Activated CD4-positive, CD25-positive, alpha-beta regulatory T cell treated with anti-CD3 and anti-CD28 coated beads, Interleukin-2, amount 50 U/mL, for 16 hours (primary cell): Measurements from ENCODE around the gene SDR42E1.
"Not testable (repeated sequence)": the region's sequence is repeated elsewhere in the genome, so short reads cannot be mapped to it uniquely, and the experiment has no call there.

Experiments used
- DNase-seq: peaks from one replicate; pipeline ENCODE4 v3.0.0-alpha.2; 2020; ENCODE audit warnings: low read depth, low spot score

Gene SDR42E1

DNA sequence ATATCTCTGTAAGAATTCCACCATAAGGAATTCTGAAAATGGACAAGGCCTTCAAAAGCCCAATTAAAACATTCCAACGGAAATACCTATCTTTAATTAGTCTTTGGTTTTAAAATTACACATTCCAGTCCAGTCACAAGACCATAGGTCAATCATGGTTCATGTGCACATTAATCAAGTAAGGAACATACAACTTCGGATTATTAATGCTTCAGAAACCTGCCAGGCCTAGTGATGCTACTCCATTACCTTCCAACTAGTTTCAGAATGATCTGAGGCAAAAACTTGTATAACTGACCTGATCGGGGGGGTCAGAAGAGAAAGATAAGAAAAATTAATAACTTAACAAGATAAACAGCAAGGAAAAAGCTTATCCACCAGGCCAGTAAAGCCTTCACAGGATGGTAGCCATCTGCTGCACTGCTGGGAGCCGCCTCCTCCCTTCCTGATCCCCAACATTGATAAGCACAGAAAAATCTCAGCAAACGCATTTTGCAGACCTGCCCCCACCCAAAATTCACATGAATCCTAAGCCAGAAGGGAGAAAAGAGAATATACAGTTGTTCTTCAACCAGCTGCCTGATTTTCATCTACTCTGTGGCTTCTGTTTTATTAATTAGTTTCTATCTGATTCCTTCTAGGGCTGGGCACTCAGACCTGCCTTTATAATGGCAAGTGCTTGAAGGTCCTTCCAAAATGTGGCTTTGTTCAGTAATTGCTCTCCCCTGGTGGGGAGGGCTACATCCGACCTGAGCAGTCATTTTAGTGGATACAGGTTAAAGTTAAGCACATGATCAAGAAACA lies 6.0 kb downstream of the SDR42E1 start:
- no peak for DNase-seq

DNA sequence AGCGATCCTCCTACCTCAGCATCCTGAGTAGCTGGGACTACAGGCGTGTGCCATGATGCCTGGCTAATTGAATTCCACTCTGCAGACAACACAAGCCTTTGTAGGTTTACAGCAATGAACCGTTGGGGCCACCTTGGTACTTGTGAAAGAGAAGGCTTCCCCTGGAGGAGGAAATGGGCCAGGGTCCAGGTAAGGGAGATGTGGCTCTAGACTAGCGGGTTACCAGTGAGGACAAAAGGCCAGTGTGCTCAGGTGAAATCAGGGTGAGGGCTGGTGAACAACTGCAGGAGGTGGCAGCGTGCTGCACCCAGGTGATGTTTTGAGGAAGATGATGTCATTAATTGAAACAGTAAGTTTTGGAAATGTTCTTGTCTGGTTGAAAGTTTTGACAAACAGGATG lies 6.7 kb downstream of the SDR42E1 start:
- no peak for DNase-seq

DNA sequence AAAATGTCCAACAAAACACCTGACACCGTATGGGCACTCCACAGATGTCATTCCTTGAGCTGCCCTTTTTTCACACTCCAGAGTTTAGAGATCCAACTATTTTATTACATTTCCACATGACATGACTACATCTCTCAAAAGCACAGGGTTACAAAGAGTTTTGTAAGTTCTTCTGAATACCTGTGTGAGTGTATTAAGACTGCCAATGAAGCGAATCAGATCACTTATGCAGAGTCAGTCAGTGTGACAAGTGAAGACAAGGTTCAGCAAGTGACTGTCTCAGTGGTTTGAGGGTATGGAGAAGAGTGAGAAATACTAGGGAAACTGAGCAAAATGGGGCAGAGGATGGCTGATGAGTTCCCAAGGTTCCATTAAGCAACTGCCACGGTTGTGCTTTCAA lies 8.4 kb downstream of the SDR42E1 start:
- DNase-seq = no peak

DNA sequence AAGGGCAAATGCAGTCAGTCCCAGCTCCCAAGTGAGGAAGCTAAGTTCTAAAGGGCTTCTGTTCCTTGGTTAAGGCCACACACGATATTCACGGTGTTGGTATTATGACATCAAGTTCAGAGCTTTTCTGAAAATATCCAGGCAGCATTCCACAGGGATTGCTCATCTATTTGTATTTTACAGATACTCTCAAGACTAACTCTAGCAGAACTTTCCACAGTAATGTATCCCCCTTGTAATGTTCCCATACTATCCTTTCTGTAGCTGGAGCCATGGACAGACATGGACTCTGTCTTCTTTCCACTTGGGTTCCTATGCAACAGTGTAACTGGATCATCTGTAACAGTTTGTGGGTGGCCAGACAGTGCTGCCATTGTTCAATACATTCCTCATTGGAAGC lies 13.5 kb downstream of the SDR42E1 start:
- no peak for DNase-seq

DNA sequence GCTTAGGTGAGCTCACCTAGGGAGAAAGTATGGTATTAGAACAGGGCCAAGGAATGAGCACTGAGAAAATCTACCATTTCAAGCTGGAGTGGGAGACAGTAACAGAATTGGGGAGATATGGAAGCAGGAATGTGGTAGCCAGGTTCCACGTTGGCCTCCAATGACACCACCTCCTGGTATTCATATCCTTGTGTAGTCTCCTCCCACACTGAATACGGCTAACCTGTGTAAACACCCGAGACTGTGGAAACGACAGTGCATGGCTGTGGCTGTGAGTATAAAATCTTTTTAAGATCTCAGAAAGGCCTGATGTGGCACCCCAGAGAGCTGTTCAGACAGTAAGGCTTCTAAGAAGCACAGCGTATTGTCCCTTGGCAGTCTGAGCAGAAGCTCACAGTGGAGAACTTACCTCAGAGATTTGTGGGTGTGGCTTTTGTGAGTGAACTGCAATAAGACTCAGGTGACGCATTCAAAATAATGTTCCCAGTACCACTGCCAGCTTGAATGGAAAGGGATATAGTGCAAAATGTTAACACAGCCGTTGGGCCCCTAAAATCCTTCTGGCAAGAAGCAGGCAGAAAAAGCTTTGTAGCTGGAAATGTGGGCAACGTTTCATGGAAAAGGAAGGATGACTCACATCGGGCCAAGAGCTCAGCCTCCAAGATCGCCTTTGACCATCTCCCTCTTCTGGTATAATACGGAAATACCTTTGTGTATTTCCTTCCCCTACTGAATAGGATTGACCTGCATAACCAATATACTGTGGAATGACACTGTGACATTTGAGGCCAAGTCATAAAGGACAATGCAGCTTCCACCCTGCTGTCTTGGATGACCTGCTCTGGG lies 14.4 kb downstream of the SDR42E1 start:
- no peak for DNase-seq

DNA sequence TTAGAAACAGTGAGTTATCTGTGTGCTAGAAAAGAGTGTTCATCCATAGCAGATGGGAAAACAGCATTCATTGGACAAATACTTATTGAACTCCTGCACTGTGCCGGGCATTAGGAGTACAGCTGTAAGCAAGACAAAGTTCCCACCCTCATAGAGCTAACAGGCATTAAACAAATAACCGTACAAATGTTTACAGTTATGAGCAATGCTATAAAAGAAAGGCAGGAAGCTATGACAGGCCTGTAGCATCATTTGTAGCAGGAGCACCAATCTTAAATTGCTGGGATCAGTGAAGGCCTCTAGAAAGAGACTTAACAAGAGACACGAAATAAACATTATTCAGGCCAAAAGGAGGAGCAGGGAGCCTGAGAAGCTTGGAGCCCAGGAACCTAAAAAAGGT lies 15.6 kb downstream of the SDR42E1 start:
- no peak for DNase-seq

DNA sequence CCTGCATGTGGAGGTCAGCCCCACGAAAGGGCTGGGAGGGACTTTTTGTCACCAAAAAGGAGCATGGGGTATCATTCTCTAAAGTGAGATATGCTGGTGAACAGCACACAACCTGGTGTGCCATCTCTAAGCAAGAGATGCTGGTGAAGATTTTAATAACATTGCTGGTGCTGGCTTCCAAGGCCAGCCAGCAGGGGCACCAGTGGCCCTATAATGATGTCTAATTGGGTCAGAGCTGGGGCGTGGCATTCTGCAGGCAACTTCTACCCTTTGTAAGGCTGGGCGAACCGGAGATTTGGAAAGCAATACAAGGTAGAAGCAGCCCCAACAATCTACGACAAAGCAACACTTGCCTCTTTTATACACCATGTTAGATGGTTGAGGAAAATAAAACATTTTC lies 16.8 kb downstream of the SDR42E1 start:
- DNase-seq = no peak

DNA sequence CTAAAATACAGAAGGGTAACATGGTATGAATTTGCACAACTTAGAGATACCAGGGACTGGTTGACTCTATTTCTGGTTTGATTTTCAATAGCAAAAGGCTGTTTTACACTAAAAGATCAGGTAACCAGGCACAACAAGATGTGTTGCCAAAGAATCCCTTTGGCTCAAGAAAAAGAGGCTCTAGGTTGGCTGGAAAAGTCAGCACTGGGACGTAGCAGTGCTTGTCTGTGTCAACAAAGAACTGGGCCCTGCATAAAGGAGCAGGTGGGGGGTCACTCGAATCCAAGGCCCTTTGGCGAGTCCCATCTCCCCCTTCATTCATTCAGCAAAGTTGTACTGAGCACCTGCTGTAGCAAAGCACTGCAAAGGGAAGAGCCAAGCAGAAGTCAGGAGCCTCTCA lies 18.4 kb downstream of the SDR42E1 start:
- no peak for DNase-seq

DNA sequence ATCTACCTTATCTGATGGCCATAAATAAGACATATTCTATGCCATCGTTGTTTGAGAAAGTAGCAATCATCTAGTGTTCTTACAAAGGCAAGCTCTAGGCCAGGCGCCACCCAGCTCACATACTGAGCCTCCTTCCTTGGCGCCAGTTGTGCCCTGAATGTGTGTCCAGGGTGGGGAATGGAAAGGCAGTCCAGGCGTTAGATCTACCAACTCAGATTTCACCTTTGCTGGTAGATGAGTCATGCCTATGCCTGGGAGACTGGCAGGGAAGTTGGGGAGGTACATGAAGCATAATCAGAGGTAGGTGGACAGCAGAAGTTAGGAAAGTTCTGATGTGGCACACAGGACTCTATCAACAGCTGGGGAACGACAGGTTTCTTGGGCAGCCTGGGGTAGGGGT lies 23.6 kb downstream of the SDR42E1 start:
- no peak for DNase-seq

DNA sequence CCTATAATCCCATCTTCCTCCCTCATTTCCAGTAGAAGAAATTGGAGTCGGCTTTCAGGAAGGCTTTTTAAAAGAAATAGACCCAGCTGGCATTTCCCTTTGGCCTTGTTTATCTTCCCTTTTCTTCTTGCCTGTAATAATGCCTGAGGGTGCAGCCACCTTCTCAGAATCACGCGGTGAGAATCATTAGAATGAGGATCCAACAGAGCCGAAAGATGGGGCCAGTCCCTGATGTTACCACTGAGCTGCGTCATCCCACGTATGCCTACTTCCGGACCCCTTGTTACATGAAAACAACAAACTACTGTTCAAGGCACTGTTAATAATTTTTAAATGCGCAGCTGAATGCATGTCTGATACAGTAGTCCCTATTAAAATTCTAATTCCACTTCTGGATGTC lies 24.1 kb downstream of the SDR42E1 start:
- DNase-seq = no peak

DNA sequence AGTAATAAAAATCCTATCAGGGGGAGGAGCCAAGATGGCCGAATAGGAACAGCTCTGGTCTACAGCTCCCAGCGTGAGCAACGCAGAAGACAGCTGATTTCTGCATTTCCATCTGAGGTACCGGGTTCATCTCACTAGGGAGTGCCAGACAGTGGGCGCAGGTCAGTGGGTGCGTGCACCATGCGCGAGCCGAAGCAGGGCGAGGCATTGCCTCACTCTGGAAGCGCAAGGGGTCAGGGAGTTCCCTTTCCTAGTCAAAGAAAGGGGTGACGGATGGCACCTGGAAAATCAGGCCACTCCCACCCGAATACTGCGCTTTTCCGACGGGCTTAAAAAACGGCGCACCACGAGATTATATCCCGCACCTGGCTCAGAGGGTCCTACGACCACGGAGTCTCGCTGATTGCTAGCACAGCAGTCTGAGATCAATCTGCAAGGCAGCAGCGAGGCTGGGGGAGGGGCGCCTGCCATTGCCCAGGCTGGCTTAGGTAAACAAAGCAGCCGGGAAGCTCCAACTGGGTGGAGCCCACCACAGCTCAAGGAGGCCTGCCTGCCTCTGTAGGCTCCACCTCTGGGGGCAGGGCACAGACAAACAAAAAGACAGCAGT lies 33.8 kb downstream of the SDR42E1 start:
- not testable (repeated sequence) for DNase-seq

DNA sequence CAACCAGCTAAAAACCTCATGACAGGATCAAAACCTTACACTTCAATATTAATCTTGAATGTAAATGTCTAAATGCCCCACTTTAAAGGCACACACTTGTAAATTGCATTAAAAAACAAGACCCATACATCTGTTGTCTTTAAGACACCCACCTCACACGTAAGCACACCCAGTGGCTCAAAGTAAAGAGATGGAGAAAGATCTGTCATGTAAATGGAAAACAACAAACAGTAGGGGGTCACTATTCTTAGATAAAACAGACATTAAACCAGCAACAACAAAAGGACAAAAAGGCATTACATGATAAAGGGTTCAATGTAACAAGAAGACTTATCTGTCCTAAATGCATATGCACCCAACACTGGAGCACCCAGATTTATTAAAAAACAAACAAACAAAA lies 35.6 kb downstream of the SDR42E1 start:
- no peak for DNase-seq

DNA sequence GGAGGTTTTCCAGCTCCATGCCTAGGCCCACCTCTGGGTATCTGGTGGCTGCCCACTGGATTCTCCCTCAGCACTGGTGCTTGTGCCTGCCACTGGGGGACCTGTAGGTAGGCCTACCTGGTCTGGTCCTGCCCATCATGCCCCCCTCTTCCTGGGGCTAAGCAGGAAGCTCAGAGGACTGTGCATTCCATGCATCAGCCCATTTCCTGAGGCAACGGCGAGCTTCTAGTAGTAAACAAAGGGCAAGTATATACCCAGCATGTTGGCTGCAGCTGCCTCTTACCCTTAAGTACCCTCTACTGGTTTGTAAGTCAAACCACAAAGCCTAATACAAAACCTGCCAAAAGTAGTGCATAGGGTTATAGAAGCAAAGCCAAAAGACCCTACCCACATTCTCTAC lies 37.5 kb downstream of the SDR42E1 start:
- DNase-seq = no peak

DNA sequence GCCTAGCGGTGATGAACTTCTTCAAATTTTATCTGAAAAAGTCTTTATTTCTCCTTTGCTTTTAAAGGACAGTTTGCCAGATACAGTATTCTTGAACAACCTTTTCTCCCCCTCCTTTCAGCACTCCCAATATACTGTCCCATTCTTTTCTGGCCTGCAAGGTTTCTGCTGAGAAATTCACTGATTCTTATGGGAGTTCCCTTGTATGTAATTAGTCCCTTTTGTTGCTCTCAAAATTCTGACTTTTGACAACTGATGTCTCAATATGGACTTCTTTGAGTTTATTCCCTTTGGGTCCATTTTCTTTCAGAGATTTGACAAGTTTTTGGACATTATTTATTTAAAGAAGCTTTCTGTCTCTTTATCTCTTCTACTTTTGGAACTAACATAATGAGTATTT lies 39.4 kb downstream of the SDR42E1 start:
- no peak for DNase-seq

DNA sequence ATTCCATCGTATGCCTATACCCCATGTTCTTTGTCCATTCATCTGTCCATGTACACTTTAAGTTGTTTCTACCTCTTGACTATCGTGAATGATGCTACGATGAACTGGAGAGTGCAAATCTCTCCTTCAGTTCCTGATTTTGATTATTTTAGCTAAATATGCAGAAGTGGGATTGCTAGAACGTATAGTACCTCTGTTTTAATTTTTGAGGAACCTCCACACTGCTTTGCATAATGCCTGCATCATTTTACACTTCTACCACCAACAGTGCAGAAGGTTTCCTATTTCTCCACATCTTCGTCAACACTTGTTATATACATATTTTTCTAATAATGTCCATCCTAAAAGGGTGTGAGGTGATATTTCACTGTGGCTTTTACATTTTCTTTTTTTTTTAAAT lies 43.9 kb downstream of the SDR42E1 start:
- DNase-seq = no peak

DNA sequence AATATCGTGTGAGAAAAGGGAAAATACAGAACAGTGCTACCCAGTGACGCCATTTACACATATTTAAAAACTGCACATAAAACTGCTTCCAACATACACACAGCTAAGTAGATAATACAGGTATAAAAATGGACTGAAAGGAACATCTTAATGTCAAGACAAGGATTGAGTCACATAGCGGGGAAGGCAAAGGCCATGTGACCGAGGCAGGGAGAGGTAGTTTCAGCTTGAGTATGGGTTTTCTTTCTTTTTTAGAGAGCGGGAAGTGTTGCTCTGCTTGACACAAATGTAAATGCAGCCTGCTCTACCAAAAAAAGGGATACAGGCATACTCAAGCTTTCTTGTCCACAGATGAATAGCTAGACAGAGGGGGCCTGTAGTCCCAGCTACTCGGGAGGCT lies 46.5 kb downstream of the SDR42E1 start:
- no peak for DNase-seq

DNA sequence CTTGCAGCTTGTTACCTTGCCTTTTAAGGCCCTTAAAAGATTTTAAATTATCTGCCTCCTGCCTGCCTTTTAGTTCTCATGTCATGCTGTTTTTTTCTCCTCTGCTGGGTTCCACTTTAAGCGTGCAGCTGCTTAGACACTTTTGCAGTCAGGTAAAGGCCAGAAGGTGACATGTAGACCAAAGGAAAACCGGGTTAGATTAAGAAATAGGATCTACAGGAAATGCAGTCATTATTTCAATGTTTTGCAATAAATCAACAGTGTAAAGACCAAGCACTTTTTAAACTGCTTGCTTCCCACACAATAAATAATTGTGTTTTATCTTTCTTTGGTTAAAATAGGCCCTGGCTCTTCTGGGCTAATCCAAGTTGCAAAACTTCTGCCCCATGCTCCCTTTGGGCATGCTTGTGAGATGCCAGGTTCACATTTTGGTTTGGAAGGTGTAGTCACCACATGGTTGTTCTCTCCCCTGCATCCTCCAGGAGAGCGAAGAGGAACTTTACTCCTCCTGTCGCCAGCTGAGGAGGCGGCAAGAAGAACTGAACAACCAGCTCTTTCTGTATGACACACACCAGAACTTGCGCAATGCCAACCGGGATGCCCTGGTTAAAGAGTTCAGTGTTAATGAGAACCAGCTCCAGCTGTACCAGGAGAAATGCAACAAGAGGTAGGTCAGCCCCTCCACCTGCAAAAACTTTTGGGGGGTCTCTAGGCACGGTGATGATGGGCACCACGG lies 54.9 kb downstream of the SDR42E1 start:
- no peak for DNase-seq

DNA sequence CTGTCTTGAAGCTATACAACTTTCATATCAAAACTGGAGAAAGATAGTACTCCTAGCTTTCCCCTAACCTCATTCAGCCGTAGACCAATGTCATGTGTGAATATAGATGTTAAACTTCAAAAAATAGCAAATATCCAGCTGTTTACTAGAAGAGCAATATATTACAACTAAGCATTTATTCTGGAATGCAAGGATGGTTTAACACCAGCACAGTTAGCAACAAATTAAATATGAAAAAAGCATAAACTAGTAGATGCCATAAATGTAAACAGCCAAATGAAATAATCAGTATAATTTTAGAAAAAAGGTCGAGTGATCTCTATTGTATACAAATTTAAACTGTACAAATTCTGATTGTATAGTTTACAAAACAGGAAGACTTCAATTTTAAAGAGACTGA lies 59.7 kb downstream of the SDR42E1 start:
- no peak for DNase-seq

DNA sequence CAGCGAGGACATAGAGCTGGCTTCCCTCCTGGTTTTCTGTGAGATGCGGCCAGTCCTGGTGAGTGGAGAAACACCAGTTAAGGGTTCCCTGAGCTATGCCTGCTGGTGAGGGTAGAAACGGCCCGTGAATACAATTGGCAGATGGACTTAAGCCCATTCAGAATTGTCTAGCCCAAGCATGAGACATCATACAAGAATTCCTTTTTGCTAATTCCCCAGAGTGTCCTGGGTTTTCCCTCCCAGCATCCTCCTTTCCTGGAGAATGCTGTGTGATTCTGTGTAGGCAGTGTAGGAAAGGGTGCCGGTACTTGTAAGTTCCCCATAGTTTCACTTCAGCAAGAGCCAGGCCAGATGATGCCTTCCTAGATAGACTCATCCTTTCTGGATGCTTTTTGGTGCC lies 65.1 kb downstream of the SDR42E1 start:
- DNase-seq = no peak

DNA sequence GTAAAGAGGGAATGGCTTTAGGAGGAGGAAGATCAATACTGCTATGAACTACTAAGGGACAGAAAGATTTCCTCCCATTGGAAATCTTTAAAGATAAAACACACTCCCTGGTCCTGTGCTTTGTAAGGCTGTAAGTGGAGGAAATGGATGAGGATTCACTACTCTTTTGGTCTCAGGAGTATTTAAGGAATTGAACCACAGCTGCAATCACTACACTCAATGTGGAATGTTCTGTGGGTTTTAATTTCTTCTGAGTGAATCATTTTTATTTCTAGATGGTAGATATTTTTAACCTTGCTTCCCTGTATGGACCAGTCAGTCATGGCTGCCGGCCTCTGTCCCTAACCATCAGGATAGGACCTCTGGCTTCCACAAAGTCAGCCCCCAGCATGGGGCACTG lies 65.6 kb downstream of the SDR42E1 start:
- no peak for DNase-seq

DNA sequence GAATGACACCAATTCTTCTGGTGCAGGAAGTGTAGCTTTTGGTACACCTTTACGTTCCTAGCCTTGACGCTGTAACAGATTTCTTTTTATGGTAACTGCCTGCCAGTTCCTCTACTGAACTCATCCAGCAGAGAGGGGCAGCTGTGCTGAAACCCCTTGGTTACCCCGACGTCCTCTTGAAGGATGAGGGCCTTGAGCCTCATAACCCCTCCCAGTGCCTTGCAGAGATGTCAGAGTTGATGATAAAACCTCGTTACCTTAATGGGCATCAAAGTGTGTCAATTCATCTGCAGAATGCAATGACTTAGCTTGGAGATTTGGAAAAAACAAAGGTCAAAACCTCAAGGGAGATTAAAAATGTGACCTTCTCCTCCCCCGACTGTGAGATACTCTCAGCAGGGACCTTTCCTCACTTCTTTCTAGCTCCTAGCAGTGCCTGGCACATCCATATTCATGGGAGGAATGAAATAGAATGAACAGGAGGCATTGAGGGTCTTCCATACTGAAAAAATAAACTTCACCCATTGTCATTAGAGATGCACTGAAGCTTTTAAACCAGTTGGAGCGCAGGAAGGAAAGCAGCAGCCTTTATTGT lies 69.2 kb downstream of the SDR42E1 start:
- no peak for DNase-seq
